Mucosa of rectum (tissue), 2 donors: ENCODE results near the gene TM7SF2.

Source experiments
- H3K27ac ChIP-seq, 2 donors: one replicate each; pipeline ENCODE4 v1.7.0; 2013; ENCODE audit warnings: inconsistent platforms in 2 of 2, low read depth in 2 of 2, low read length in 2 of 2
- H3K27me3 ChIP-seq, 2 donors: one replicate each; pipeline ENCODE4 v1.7.0; 2013; ENCODE audit warnings: low read length in 2 of 2; ENCODE audit not compliant: control insufficient read depth in 2 of 2, insufficient read depth in 2 of 2
- H3K36me3 ChIP-seq, 2 donors: one replicate each; pipeline ENCODE4 v1.7.0; 2013; ENCODE audit warnings: low read length in 2 of 2; ENCODE audit not compliant: control insufficient read depth in 2 of 2, insufficient read depth in 2 of 2
- H3K4me1 ChIP-seq, 2 donors: one replicate each; pipeline ENCODE4 v1.7.0; 2013; ENCODE audit warnings: low read length in 2 of 2, mild to moderate bottlenecking in 1 of 2; ENCODE audit not compliant: control insufficient read depth in 2 of 2, insufficient read depth in 2 of 2
- H3K4me3 ChIP-seq, 2 donors: one replicate each; pipeline ENCODE4 v1.7.0; 2013; ENCODE audit warnings: low read length in 2 of 2
- H3K9ac ChIP-seq, 2 donors: one replicate each; pipeline ENCODE4 v1.7.0; 2013; ENCODE audit warnings: low read length in 2 of 2, low read depth in 1 of 2, mild to moderate bottlenecking in 1 of 2
- H3K9me3 ChIP-seq, 2 donors: one replicate each; pipeline ENCODE4 v1.7.0; 2013; ENCODE audit warnings: low read length in 2 of 2; ENCODE audit not compliant: control insufficient read depth in 2 of 2
- donor health status: healthy.
- donor health status: Normal muscosa, but diverticular disease.

Gene TM7SF2

GRCh38 chr11:65111744-65112545 lies at the start of gene TM7SF2:
TSS of gene TM7SF2 (plus strand) at chr11:65111872. CDS start at chr11:65112016, 144 bp downstream.
- Histone ChIP-seq H3K4me3 (peak within 1 kb of the TSS; percentile 66), H3K27ac (peak within 1 kb of the TSS; percentile 0 to 61), H3K36me3 (peaks cover 19 to 26% of the 10 kb centered on the region in 2 donors), H3K9me3 (no peaks in the 10 kb centered on the region), H3K9ac (peak within 1 kb of the TSS; percentile 65 to 74), H3K27me3 (no peaks in the 10 kb centered on the region), H3K4me1 (peaks cover 37 to 39% of the 10 kb centered on the region in 2 donors)

GRCh38 chr11:65063532-65063931 lies 48.1 kb upstream of the TM7SF2 start:
- H3K4me1 ChIP-seq: peaks cover 3 to 9% of the 10 kb centered on the region in 2 donors
- no peak overlapping the region for H3K9ac ChIP-seq

GRCh38 chr11:65064847-65065240 lies 46.8 kb upstream of the TM7SF2 start:
- Histone ChIP-seq H3K9me3 (no peaks in the 10 kb centered on the region), H3K27me3 (no peaks in the 10 kb centered on the region), H3K4me1 (peaks cover 0 to 7% of the 10 kb centered on the region in 2 donors), H3K9ac (no peak overlapping the region), H3K36me3 (no peaks in the 10 kb centered on the region), H3K27ac (no peak overlapping the region), H3K4me3 (no peak overlapping the region)

More at GRCh38 chr11:65063532-65063931, 48.1 kb upstream of the TM7SF2 start:
- Histone ChIP-seq H3K36me3 (no peaks in the 10 kb centered on the region), H3K9me3 (no peaks in the 10 kb centered on the region), H3K27ac (no peak overlapping the region), H3K27me3 (no peaks in the 10 kb centered on the region), H3K4me3 (no peak overlapping the region)

GRCh38 chr11:65065851-65066250 lies 45.8 kb upstream of the TM7SF2 start:
- Histone ChIP-seq H3K9me3 (no peaks in the 10 kb centered on the region), H3K27ac (no peak overlapping the region), H3K27me3 (no peaks in the 10 kb centered on the region)

GRCh38 chr11:65066315-65066714 lies 45.4 kb upstream of the TM7SF2 start:
- H3K36me3 ChIP-seq: no peaks in the 10 kb centered on the region
- H3K4me1 ChIP-seq: no peaks in the 10 kb centered on the region
- no peak overlapping the region for H3K9ac ChIP-seq
- H3K9me3 ChIP-seq: no peaks in the 10 kb centered on the region
- H3K27me3 ChIP-seq: no peaks in the 10 kb centered on the region
- H3K27ac ChIP-seq: no peak overlapping the region
- no peak overlapping the region for H3K4me3 ChIP-seq

More at GRCh38 chr11:65065851-65066250, 45.8 kb upstream of the TM7SF2 start:
- Histone ChIP-seq H3K36me3 (no peaks in the 10 kb centered on the region), H3K4me1 (no peaks in the 10 kb centered on the region), H3K4me3 (no peak overlapping the region), H3K9ac (no peak overlapping the region)

GRCh38 chr11:65066805-65067291 lies 44.8 kb upstream of the TM7SF2 start:
- no peaks in the 10 kb centered on the region for H3K9me3 ChIP-seq
- no peak overlapping the region for H3K27ac ChIP-seq
- no peaks in the 10 kb centered on the region for H3K27me3 ChIP-seq
- H3K4me1 ChIP-seq: no peaks in the 10 kb centered on the region
- H3K4me3 ChIP-seq: no peak overlapping the region
- H3K9ac ChIP-seq: no peak overlapping the region
- H3K36me3 ChIP-seq: no peaks in the 10 kb centered on the region

- Histone ChIP-seq H3K27me3 (no peaks in the 10 kb centered on the region), H3K4me3 (no peak overlapping the region), H3K9ac (no peak overlapping the region)
Observed at GRCh38 chr11:65067446-65067845, 44.2 kb upstream of the TM7SF2 start.

GRCh38 chr11:65069217-65069616 lies 42.5 kb upstream of the TM7SF2 start:
- Histone ChIP-seq H3K27me3 (no peaks in the 10 kb centered on the region), H3K9me3 (no peaks in the 10 kb centered on the region), H3K36me3 (no peaks in the 10 kb centered on the region), H3K27ac (no peak overlapping the region), H3K9ac (no peak overlapping the region), H3K4me1 (no peaks in the 10 kb centered on the region), H3K4me3 (no peak overlapping the region)

More at GRCh38 chr11:65067446-65067845, 44.2 kb upstream of the TM7SF2 start:
- no peaks in the 10 kb centered on the region for H3K4me1 ChIP-seq
- H3K27ac ChIP-seq: no peak overlapping the region
- no peaks in the 10 kb centered on the region for H3K9me3 ChIP-seq
- H3K36me3 ChIP-seq: no peaks in the 10 kb centered on the region

GRCh38 chr11:65071907-65072630 lies 39.6 kb upstream of the TM7SF2 start:
- H3K27ac ChIP-seq: no peak overlapping the region
- H3K36me3 ChIP-seq: no peaks in the 10 kb centered on the region
- H3K4me1 ChIP-seq: no peaks in the 10 kb centered on the region
- no peaks in the 10 kb centered on the region for H3K27me3 ChIP-seq
- H3K9ac ChIP-seq: no peak overlapping the region
- H3K9me3 ChIP-seq: no peaks in the 10 kb centered on the region
- no peak overlapping the region for H3K4me3 ChIP-seq

- no peaks in the 10 kb centered on the region for H3K27me3 ChIP-seq
- no peaks in the 10 kb centered on the region for H3K4me1 ChIP-seq
- no peak overlapping the region for H3K4me3 ChIP-seq
- no peaks in the 10 kb centered on the region for H3K9me3 ChIP-seq
- H3K36me3 ChIP-seq: no peaks in the 10 kb centered on the region
- H3K9ac ChIP-seq: no peak overlapping the region
- no peak overlapping the region for H3K27ac ChIP-seq
Observed at GRCh38 chr11:65072631-65072966, 39.1 kb upstream of the TM7SF2 start.
